OCI-LY1 (cell line): ENCODE data around the gene MXD4.

Experiments used
- EZH2 ChIP-seq: fragments of 200-600 bp; sonication (generic), shearing (Covaris generic); IDR thresholded peaks from 2 replicates; pipeline ENCODE4 v1.8.0; 2017; ENCODE audit warnings: borderline replicate concordance, mixed run types, mild to moderate bottlenecking, antibody characterized with exemption, low read length, moderate library complexity, mixed read lengths
- TF ChIP-seq, protein P1 (sequence below): fragments of 200-600 bp; sonication (generic), shearing (Covaris generic); IDR thresholded peaks from 2 replicates; pipeline ENCODE4 v1.5.1; 2017; ENCODE audit warnings: mild to moderate bottlenecking, antibody characterized with exemption, low read length, moderate library complexity, mixed read lengths

DNA sequence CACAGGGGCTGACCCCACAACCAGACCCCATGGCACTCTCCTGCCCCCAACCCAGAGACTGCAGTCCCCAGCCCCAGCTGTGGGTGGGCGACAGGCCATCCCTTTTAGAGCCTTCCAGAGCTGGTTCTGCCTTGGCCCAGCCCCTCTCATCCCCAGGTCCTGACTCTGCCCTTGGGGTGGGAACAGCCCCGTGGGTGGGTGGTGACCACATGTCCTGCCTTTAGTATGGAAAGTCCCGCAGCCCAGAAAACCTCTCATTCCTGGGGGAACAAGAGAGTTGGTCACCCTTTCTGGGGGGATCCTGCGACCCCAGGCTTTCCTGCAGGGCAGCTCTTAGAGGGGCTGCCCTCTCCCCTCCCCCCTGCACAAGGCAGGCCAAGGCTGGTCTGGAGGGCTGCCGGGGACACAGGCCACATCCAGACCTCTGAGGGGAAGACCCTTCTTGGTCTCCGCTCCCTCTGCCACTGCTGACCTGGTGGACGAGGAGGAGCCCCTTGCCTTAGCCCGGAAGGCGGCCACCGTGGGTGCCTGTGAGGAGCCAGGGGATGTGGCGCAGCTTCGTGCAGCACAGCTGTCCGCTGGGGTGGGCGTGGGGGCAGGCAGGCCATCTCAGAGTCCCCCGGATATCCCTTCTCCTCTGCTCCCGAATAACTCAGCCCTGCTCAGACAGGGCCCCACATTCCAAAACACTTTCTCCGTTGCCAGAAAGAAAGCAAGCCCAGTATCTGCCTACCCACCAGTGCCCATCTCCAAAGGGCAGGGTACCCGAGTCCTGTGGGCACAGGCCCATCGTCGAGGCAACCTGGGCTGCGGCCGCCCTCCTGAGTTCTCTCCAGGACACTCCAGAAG lies 6.7 kb upstream of the MXD4 start:
- TF ChIP-seq, protein P1, sequence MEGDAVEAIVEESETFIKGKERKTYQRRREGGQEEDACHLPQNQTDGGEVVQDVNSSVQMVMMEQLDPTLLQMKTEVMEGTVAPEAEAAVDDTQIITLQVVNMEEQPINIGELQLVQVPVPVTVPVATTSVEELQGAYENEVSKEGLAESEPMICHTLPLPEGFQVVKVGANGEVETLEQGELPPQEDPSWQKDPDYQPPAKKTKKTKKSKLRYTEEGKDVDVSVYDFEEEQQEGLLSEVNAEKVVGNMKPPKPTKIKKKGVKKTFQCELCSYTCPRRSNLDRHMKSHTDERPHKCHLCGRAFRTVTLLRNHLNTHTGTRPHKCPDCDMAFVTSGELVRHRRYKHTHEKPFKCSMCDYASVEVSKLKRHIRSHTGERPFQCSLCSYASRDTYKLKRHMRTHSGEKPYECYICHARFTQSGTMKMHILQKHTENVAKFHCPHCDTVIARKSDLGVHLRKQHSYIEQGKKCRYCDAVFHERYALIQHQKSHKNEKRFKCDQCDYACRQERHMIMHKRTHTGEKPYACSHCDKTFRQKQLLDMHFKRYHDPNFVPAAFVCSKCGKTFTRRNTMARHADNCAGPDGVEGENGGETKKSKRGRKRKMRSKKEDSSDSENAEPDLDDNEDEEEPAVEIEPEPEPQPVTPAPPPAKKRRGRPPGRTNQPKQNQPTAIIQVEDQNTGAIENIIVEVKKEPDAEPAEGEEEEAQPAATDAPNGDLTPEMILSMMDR = no peak
- TF ChIP-seq EZH2 = no peak
